Measurements from ENCODE around the gene CFAP91. TPM values are rescaled to one million over a fixed set of nuclear protein-coding genes. Genes with fewer than 3 reads are reported as not detected.
A peak's percentile ranks its signal among the peaks of the same experiment; 100 is the strongest.

The CFAP91 gene
- total and polyA plus RNA-seq, 12 donors: 0.19 to 1.6 (median 0.49) TPM

DNA sequence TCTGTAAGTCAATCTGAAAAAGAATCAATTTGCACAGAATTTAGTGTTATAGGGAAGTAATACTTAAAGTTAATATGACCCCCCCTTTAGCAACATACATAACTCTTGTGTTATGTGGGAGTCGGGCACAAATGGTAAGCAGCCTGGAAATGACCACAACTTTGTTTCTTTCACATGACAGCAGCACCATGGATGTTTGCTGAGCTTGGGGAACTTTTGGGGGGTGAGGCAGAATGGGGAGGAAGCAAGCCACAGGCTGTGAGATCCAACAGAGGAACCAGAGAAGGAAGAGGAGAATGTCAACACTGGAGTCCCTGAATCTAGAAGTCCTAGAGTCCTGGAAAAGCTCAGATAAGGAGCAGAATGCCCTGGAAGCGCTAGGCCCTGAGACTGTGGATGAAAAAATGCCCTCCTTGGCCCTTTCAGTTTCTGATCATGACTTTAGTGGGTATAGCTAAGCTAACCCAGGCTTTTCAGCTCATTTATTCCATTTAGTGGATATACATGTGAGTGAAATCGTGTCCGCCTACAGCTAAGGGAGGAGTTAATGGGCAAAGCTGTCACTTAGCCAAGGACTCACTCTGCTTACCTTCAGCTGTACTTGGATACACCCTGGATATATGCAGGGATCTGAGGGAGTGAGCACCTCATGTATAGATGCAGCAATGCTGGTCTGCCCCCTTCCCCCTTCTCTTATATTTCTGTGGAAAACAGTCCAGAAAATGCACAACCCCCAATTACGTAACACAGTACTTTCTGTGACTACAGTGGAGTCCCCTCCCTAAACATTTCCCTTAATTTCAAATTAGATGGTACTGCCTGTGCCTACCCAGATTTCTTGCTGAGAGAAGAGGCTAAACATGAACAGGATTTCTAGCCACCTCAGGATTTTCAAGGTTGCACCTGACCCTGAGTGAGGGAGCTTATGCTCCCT lies 39.1 kb downstream of the CFAP91 start:
- intact Hi-C loops (cut with DNase I): loop anchor here in 1 of 10 donors (5.0 kb wide), 1 partner anchor 40 kb away; the partner anchor contains the start of gene NR1I2
- 89 to 90% methylated on average over 5 of the region's 5 CpGs for WGBS, 2 donors
- ATAC-seq: peak in 1 of 8 donors; percentile 58

DNA sequence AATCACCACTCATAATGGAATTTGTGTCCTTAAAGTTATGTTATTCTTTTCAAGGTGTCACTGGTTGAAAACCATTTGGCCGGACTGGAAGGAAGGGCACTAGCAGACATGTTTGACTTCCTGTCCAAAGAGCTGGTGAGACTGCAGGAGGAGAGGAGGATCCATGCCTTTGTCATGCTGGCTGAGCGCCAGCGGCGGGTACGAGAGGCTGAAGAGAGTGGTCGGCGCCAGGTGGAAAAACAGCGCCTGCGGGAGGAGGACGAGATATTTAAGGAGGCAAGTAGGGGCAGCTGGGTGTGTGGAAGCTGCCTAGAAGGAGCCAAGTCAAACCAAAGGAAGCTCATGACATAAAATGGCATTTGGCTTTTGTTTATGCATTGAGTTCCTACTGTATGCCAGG lies 41.1 kb downstream of the CFAP91 start:
- H3K27me3 ChIP-seq: no peaks in the 10 kb centered on the region
- H3K27ac ChIP-seq: no peak overlapping the region
- peaks cover 0 to 9% (median 0%) of the 10 kb centered on the region in 9 donors for H3K4me1 ChIP-seq
- 88 to 89% methylated on average over 10 of the region's 10 CpGs for WGBS, 2 donors
- intact Hi-C loops (cut with DNase I): loop anchor here in 1 of 10 donors (5.0 kb wide), 1 partner anchor 38 kb away; the partner anchor contains the start of gene NR1I2
- TF ChIP-seq, protein P1, sequence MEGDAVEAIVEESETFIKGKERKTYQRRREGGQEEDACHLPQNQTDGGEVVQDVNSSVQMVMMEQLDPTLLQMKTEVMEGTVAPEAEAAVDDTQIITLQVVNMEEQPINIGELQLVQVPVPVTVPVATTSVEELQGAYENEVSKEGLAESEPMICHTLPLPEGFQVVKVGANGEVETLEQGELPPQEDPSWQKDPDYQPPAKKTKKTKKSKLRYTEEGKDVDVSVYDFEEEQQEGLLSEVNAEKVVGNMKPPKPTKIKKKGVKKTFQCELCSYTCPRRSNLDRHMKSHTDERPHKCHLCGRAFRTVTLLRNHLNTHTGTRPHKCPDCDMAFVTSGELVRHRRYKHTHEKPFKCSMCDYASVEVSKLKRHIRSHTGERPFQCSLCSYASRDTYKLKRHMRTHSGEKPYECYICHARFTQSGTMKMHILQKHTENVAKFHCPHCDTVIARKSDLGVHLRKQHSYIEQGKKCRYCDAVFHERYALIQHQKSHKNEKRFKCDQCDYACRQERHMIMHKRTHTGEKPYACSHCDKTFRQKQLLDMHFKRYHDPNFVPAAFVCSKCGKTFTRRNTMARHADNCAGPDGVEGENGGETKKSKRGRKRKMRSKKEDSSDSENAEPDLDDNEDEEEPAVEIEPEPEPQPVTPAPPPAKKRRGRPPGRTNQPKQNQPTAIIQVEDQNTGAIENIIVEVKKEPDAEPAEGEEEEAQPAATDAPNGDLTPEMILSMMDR (IDR thresholded peaks at IDR 0.05): no peak
- H3K4me3 ChIP-seq: no peak overlapping the region
- no peaks in the 10 kb centered on the region for H3K36me3 ChIP-seq
- ATAC-seq (no peak), DNase-seq (no peak)
- no peaks in the 10 kb centered on the region for H3K9me3 ChIP-seq

More for the DNA sequence above, 39.1 kb downstream of the CFAP91 start:
- Histone ChIP-seq H3K4me3 (no peak overlapping the region), H3K36me3 (no peaks in the 10 kb centered on the region), H3K9me3 (no peaks in the 10 kb centered on the region), H3K27me3 (no peaks in the 10 kb centered on the region), H3K4me1 (peaks cover 0 to 9% (median 0%) of the 10 kb centered on the region in 9 donors), H3K27ac (peak overlapping the region in 1 of 10 donors; percentile 21)
- no peak for DNase-seq
- TF ChIP-seq, protein P1 (IDR thresholded peaks at IDR 0.05): no peak

DNA sequence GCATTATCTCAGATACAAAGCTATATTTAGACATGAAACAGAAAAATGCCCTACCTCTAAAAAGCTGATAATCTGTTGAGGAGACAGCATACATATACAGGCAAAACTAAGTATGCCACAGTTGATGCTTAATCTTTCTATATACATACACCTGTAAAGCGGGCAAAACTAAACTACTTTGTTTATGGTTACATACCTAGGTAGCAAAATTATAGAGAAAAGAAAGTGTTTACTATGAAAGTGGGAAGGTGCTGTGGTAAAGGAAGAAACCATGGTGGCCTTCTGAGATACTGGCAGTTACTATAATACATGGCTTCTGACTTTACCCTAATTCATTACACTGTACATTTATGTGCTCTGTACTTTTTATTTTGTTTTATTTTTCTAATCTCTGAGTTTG lies 43.1 kb downstream of the CFAP91 start:
- ATAC-seq (no peak), DNase-seq (no peak)
- intact Hi-C loops (cut with DNase I): no loop called here
- Histone ChIP-seq H3K36me3 (no peaks in the 10 kb centered on the region), H3K4me1 (peaks cover 0 to 9% (median 0%) of the 10 kb centered on the region in 9 donors), H3K9me3 (no peaks in the 10 kb centered on the region), H3K27me3 (no peaks in the 10 kb centered on the region), H3K27ac (no peak overlapping the region), H3K4me3 (no peak overlapping the region)
- 97 to 98% methylated on average over 1 of the region's 1 CpG for WGBS, 2 donors
- TF ChIP-seq, protein P1 (IDR thresholded peaks at IDR 0.05): no peak

DNA sequence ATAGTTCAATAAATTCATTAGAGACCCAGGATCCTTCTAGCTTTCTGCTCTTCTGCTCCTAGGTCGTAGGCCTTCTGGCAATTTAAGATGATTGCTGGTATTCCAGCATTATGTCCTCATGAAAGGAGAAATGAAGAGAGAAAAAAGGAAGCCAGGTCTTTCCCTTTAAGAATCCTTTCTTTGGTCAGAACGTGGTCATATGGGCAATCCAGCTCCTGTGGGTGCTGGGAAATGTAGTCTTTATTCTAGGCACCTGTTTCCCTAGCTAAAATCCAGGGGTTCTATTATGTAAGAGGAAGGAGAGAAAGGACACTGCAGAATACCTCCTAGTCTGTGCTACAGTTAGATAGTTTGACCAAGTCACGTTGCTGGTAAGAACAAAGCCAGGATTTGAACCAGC lies 43.6 kb downstream of the CFAP91 start:
- H3K27ac ChIP-seq: peak overlapping the region in 3 of 10 donors; percentile 48 to 71 (median 57)
- 51 to 66% methylated on average over 3 of the region's 3 CpGs for WGBS, 2 donors
- no peaks in the 10 kb centered on the region for H3K27me3 ChIP-seq
- no peaks in the 10 kb centered on the region for H3K36me3 ChIP-seq
- intact Hi-C loops (cut with DNase I): no loop called here
- peaks cover 0 to 9% (median 0%) of the 10 kb centered on the region in 9 donors for H3K4me1 ChIP-seq
- ATAC-seq (no peak), DNase-seq (no peak)
- H3K9me3 ChIP-seq: no peaks in the 10 kb centered on the region
- TF ChIP-seq, protein P1 (IDR thresholded peaks at IDR 0.05): no peak
- no peak overlapping the region for H3K4me3 ChIP-seq

All from heart right ventricle (tissue), 16 donors.